Kidney epithelial cell (primary cell): ENCODE measurements around the gene KBTBD6. TPM values are rescaled to one million over a fixed set of nuclear protein-coding genes. Genes with fewer than 3 reads are reported as not detected.
"Not testable (repeated sequence)": the region's sequence is repeated elsewhere in the genome, so short reads cannot be mapped to it uniquely, and the experiment has no call there.

Source experiments
- DNase-seq: peaks from one replicate; pipeline ENCODE4 v3.0.0-alpha.2; 2010; ENCODE audit warnings: low read depth
- H3K27me3 ChIP-seq: 2 replicates; pipeline ENCODE4 v1.6.0; 2011; ENCODE audit warnings: low read length; ENCODE audit not compliant: control insufficient read depth, insufficient read depth
- H3K36me3 ChIP-seq: 2 replicates; pipeline ENCODE4 v1.5.1; 2011; ENCODE audit warnings: low read length; ENCODE audit not compliant: control insufficient read depth, insufficient read depth
- H3K4me3 ChIP-seq: 2 replicates; pipeline ENCODE4 v1.5.1; 2011; ENCODE audit warnings: low read depth, mild to moderate bottlenecking, control low read depth, low read length
- total RNA-seq: library from RNA; depleted of rRNA; stranded (reverse); fragments of >200 nt; gene quantifications from 2 replicates; pipeline ENCODE4 v1.2.3, GENCODE V29; 2015
- TF ChIP-seq, protein P1 (sequence below): IDR thresholded peaks from 2 replicates; pipeline ENCODE4 v1.5.1; 2011; ENCODE audit warnings: mild to moderate bottlenecking, moderate library complexity, low read length, control low read depth, inconsistent platforms; ENCODE audit not compliant: insufficient read depth, poor library complexity, severe bottlenecking

The KBTBD6 gene
- total RNA-seq = 9.0 and 9.1 TPM in 2 replicates

- peak; percentile 97 for DNase-seq
- no peaks in the 10 kb centered on the region for H3K27me3 ChIP-seq
- H3K4me3 ChIP-seq = peak within 1 kb of the TSS; percentile 50
- TF ChIP-seq, protein P1, sequence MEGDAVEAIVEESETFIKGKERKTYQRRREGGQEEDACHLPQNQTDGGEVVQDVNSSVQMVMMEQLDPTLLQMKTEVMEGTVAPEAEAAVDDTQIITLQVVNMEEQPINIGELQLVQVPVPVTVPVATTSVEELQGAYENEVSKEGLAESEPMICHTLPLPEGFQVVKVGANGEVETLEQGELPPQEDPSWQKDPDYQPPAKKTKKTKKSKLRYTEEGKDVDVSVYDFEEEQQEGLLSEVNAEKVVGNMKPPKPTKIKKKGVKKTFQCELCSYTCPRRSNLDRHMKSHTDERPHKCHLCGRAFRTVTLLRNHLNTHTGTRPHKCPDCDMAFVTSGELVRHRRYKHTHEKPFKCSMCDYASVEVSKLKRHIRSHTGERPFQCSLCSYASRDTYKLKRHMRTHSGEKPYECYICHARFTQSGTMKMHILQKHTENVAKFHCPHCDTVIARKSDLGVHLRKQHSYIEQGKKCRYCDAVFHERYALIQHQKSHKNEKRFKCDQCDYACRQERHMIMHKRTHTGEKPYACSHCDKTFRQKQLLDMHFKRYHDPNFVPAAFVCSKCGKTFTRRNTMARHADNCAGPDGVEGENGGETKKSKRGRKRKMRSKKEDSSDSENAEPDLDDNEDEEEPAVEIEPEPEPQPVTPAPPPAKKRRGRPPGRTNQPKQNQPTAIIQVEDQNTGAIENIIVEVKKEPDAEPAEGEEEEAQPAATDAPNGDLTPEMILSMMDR = no peak
- no peaks in the 10 kb centered on the region for H3K36me3 ChIP-seq
Measured at GRCh38 chr13:41132512-41133152, at the start of gene KBTBD6. Gene KBTBD6, minus strand, starts transcription at chr13:41132802. Its CDS starts 291 bp downstream, at chr13:41132511.

DNA sequence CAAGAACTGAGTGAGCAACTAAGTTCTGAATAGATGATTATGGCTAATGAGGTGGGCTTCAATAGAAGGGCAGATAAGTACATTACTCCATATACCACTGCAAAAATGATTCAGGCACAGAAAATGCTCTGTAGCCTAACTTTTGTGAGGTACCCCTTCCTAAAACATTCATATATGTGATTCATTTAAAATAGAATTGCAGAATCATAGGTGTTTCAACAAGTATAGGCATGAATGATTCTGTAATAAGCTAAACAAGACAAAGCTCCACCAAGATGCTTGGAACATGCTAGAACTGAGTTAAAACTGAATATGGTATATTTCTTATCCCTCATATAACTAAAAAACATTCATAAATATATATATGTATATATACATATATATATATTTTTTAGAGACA is 49.6 kb upstream of the KBTBD6 start:
- no peak overlapping the region for H3K4me3 ChIP-seq
- TF ChIP-seq, protein P1 = no peak
- no peaks in the 10 kb centered on the region for H3K27me3 ChIP-seq
- no peak for DNase-seq
- H3K36me3 ChIP-seq = no peaks in the 10 kb centered on the region

GRCh38 chr13:41179593-41180250 is 47.1 kb upstream of the KBTBD6 start:
- no peaks in the 10 kb centered on the region for H3K36me3 ChIP-seq
- no peak overlapping the region for H3K4me3 ChIP-seq
- TF ChIP-seq, protein P1 = no peak
- H3K27me3 ChIP-seq = no peaks in the 10 kb centered on the region
- DNase-seq = no peak

GRCh38 chr13:41178040-41178439 is 45.4 kb upstream of the KBTBD6 start:
- Histone ChIP-seq H3K27me3 (no peaks in the 10 kb centered on the region), H3K4me3 (no peak overlapping the region), H3K36me3 (no peaks in the 10 kb centered on the region)
- TF ChIP-seq, protein P1 = no peak
- DNase-seq = no peak

- TF ChIP-seq, protein P1 = no peak
- Histone ChIP-seq H3K4me3 (no peak overlapping the region), H3K27me3 (no peaks in the 10 kb centered on the region), H3K36me3 (no peaks in the 10 kb centered on the region)
- DNase-seq = no peak
Measured at GRCh38 chr13:41177616-41178015, 45.0 kb upstream of the KBTBD6 start.

DNA sequence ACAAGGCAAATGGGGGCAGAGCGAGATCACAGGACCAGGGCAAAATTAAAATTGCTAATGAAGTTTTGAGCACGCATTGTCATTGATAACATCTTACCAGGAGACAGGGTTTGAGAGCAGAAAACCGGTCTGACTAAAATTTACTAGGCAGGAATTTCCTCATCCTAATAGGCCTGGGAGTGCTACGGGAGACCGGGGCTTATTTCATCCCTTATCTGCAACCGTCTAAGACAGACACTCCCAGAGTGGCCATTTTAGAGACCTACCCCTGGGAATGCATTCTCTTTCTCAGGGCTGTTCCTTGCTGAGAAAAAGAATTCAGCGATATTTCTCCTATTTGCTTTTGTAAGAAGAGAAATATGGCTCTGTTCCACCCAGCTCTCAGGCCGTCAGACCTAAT is 43.0 kb upstream of the KBTBD6 start:
- not testable (repeated sequence) for H3K4me3 ChIP-seq, DNase-seq, H3K36me3 ChIP-seq, H3K27me3 ChIP-seq
